BLaER1 (cell line): Measurements from ENCODE around the gene PLA2G4B.

ENCODE experiments used
- H3K27ac ChIP-seq: shearing (Covaris generic); formaldehyde crosslinking; 2 replicates; pipeline ENCODE4 v1.8.1; 2022
- H3K27me3 ChIP-seq: shearing (Covaris generic); formaldehyde crosslinking; 2 replicates; pipeline ENCODE4 v1.8.1; 2022
- H3K36me3 ChIP-seq: shearing (Covaris generic); formaldehyde crosslinking; 2 replicates; pipeline ENCODE4 v1.8.1; 2022
- H3K4me1 ChIP-seq: shearing (Covaris generic); formaldehyde crosslinking; 2 replicates; pipeline ENCODE4 v1.8.1; 2022
- H3K4me2 ChIP-seq: shearing (Covaris generic); formaldehyde crosslinking; 2 replicates; pipeline ENCODE4 v1.8.1; 2022
- H3K4me3 ChIP-seq: shearing (Covaris generic); formaldehyde crosslinking; 2 replicates; pipeline ENCODE4 v1.8.1; 2022
- H3K9ac ChIP-seq: shearing (Covaris generic); formaldehyde crosslinking; 2 replicates; pipeline ENCODE4 v1.8.1; 2022
- H3K9me3 ChIP-seq: shearing (Covaris generic); formaldehyde crosslinking; 2 replicates; pipeline ENCODE4 v1.8.1; 2022
- H4K20me1 ChIP-seq: shearing (Covaris generic); formaldehyde crosslinking; 2 replicates; pipeline ENCODE4 v1.8.1; 2022
- Cebpa-rat ChIP-seq: shearing (Covaris generic); IDR thresholded peaks from 2 replicates; pipeline ENCODE4 v1.8.1; 2022

Gene PLA2G4B

GRCh38 chr15:41832208-41832607 lies 6.4 kb upstream of the PLA2G4B start:
- H3K27me3 ChIP-seq, result peaks cover 3% of the 10 kb centered on the region; the same call in 1 of the 2 replicates
- peak overlapping the region; percentile 100 for H3K4me2 ChIP-seq
- H3K36me3 ChIP-seq, result peaks cover 21% of the 10 kb centered on the region; the same call in 1 of the 2 replicates
- peak; percentile 87 for TF ChIP-seq Cebpa-rat
- H3K4me3 ChIP-seq, result no peak overlapping the region
- H3K27ac ChIP-seq, result peak overlapping the region; percentile 57
- H3K9ac ChIP-seq, result no peak overlapping the region; the same call in 1 of the 2 replicates
- no peaks in the 10 kb centered on the region for H3K9me3 ChIP-seq
- H3K4me1 ChIP-seq, result peaks cover 92% of the 10 kb centered on the region
- peaks cover 67% of the 10 kb centered on the region for H4K20me1 ChIP-seq

- H3K4me2 ChIP-seq, result peak overlapping the region; percentile 100
- peaks cover 95% of the 10 kb centered on the region for H3K4me1 ChIP-seq
- peaks cover 26% of the 10 kb centered on the region for H3K36me3 ChIP-seq
- no peak overlapping the region; the same call in 1 of the 2 replicates for H3K9ac ChIP-seq
- H3K9me3 ChIP-seq, result no peaks in the 10 kb centered on the region
- no peak overlapping the region for H3K4me3 ChIP-seq
- H4K20me1 ChIP-seq, result peaks cover 67% of the 10 kb centered on the region
- H3K27me3 ChIP-seq, result no peaks in the 10 kb centered on the region
- H3K27ac ChIP-seq, result peak overlapping the region; percentile 57; the same call in 1 of the 2 replicates
- TF ChIP-seq Cebpa-rat, result no peak; the same call in 1 of the 2 replicates
These were observed 5.8 kb upstream of the PLA2G4B start for GRCh38 chr15:41832875-41833274.

GRCh38 chr15:41834096-41834495 lies 4.6 kb upstream of the PLA2G4B start:
- H3K4me2 ChIP-seq, result peak overlapping the region; percentile 100
- H4K20me1 ChIP-seq, result peaks cover 62% of the 10 kb centered on the region
- H3K4me1 ChIP-seq, result peaks cover 97% of the 10 kb centered on the region
- no peak overlapping the region for H3K9ac ChIP-seq
- no peaks in the 10 kb centered on the region for H3K27me3 ChIP-seq
- no peaks in the 10 kb centered on the region for H3K9me3 ChIP-seq
- H3K27ac ChIP-seq, result peak overlapping the region; percentile 49
- peaks cover 33% of the 10 kb centered on the region for H3K36me3 ChIP-seq
- no peak overlapping the region for H3K4me3 ChIP-seq
- TF ChIP-seq Cebpa-rat, result no peak

GRCh38 chr15:41836073-41836472 lies 2.6 kb upstream of the PLA2G4B start:
- Histone ChIP-seq H3K4me3 (no peak overlapping the region), H3K9me3 (no peaks in the 10 kb centered on the region), H3K36me3 (peaks cover 28% of the 10 kb centered on the region), H3K27ac (peak overlapping the region; percentile 54), H4K20me1 (peaks cover 53% of the 10 kb centered on the region), H3K4me1 (peaks cover 95% of the 10 kb centered on the region), H3K4me2 (peak overlapping the region; percentile 100), H3K27me3 (no peaks in the 10 kb centered on the region), H3K9ac (peak overlapping the region; percentile 48)
- no peak for TF ChIP-seq Cebpa-rat

DNA sequence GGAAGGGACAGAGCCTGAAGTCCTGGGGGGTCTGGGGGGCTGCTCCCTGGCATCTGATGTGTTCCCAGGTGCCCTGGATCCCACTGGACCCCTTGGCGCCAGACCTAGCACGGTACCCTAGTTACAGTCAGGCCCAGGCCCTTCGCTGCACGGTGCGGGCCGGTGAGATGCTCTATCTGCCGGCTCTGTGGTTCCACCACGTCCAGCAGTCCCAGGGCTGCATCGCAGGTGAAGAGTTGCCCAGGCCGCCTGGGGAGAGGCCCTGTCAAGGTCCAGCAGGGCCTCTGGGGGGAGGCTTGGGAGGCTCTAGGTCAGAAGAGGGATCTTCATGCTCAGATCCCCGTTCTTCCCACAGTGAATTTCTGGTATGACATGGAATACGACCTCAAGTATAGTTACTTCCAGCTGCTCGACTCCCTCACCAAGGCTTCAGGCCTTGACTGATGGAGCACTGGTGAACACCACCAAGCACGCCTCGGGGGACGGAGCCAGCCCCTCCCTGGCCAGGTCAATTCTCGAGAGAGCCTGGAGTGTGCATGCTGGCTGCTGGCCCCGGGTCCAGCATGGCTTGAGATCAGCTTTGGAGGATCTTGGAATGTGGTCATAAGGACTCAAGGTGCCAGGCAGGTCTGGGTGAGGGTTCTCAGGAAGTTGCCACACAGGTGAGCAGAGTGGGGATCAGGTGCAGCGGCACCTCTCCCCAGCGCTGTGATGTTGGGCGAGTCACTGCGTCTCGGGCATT lies 1.8 kb upstream of the PLA2G4B start:
- Histone ChIP-seq H3K27me3 (no peaks in the 10 kb centered on the region), H3K4me2 (peak overlapping the region; percentile 100), H3K4me3 (no peak overlapping the region), H3K9ac (peak overlapping the region; percentile 48), H4K20me1 (peaks cover 48% of the 10 kb centered on the region), H3K9me3 (no peaks in the 10 kb centered on the region), H3K4me1 (peaks cover 95% of the 10 kb centered on the region), H3K36me3 (peaks cover 28% of the 10 kb centered on the region), H3K27ac (peak overlapping the region; percentile 54)
- no peak for TF ChIP-seq Cebpa-rat

DNA sequence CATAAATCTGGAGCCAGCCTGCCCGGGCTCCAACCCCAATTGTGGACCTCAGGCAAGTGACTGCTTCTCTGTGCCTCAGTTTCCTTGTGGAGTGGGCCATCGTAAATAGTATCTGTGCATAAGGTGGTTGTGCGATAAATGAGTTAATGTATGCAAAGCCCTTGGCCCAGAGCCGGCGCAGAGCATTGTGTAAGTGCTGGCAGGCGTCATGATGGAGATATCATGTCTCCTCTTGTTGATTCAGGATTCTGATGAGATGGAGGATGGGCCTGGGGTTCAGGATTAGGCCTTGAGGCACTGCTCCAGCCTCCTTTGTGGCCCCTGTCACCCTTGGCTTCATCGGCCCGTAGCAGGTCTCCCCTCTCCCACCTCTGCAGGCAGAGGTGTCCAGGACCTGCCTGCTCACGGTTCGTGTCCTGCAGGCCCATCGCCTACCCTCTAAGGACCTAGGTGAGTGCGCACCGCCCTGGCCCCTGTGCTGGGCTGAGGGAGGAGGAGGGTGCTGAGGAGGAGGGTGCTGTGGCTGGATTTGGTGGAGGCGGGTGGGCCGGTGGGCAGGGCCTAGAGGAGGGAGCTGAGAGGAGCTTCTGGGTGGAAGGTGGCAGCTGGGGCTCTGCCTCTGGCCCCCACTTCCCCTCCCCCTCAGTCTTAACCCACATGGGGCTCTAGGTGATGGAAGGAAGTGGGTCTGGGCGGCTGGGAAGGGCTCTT lies 1.3 kb downstream of the PLA2G4B start:
- Histone ChIP-seq H3K4me2 (peak overlapping the region; percentile 73), H3K9me3 (no peaks in the 10 kb centered on the region), H3K9ac (no peak overlapping the region), H3K27ac (0 out of 2 replicates have a peak overlapping the region, but pooled peaks have one; percentile 30), H3K36me3 (peaks cover 45% of the 10 kb centered on the region), H4K20me1 (peaks cover 31% of the 10 kb centered on the region; the same call in 1 of the 2 replicates), H3K4me3 (no peak overlapping the region), H3K4me1 (peaks cover 81% of the 10 kb centered on the region), H3K27me3 (no peaks in the 10 kb centered on the region)
- no peak for TF ChIP-seq Cebpa-rat

- peak overlapping the region; percentile 73 for H3K4me2 ChIP-seq
- no peaks in the 10 kb centered on the region for H3K27me3 ChIP-seq
- H3K9ac ChIP-seq, result peak overlapping the region; percentile 23; the same call in 1 of the 2 replicates
- no peaks in the 10 kb centered on the region for H3K9me3 ChIP-seq
- H3K4me1 ChIP-seq, result peaks cover 74% of the 10 kb centered on the region
- H3K27ac ChIP-seq, result 0 out of 2 replicates have a peak overlapping the region, but pooled peaks have one; percentile 53
- H3K36me3 ChIP-seq, result peaks cover 48% of the 10 kb centered on the region
- H4K20me1 ChIP-seq, result peaks cover 23% of the 10 kb centered on the region; the same call in 1 of the 2 replicates
- H3K4me3 ChIP-seq, result no peak overlapping the region
- TF ChIP-seq Cebpa-rat, result no peak
These were observed 2.0 kb downstream of the PLA2G4B start for GRCh38 chr15:41840673-41841072.

GRCh38 chr15:41841131-41841530 lies 2.5 kb downstream of the PLA2G4B start:
- Histone ChIP-seq H3K4me2 (peak overlapping the region; percentile 73), H3K4me3 (no peak overlapping the region), H3K4me1 (peaks cover 69% of the 10 kb centered on the region), H3K27ac (peak overlapping the region; percentile 53; the same call in 1 of the 2 replicates), H3K9me3 (no peaks in the 10 kb centered on the region), H4K20me1 (peaks cover 19% of the 10 kb centered on the region; the same call in 1 of the 2 replicates), H3K9ac (peak overlapping the region; percentile 23; the same call in 1 of the 2 replicates), H3K27me3 (no peaks in the 10 kb centered on the region), H3K36me3 (peaks cover 53% of the 10 kb centered on the region)
- TF ChIP-seq Cebpa-rat, result no peak

- TF ChIP-seq Cebpa-rat, result no peak
- no peak overlapping the region for H3K9ac ChIP-seq
These were observed 3.6 kb downstream of the PLA2G4B start for GRCh38 chr15:41842229-41842628.

GRCh38 chr15:41843571-41843970 lies 4.9 kb downstream of the PLA2G4B start:
- no peak for TF ChIP-seq Cebpa-rat
- peaks cover 45% of the 10 kb centered on the region for H3K4me1 ChIP-seq
- no peak overlapping the region for H3K9ac ChIP-seq
- peak overlapping the region; percentile 44 for H3K4me2 ChIP-seq
- peak overlapping the region; percentile 22; the same call in 1 of the 2 replicates for H3K27ac ChIP-seq
- H3K4me3 ChIP-seq, result no peak overlapping the region
- H3K9me3 ChIP-seq, result no peaks in the 10 kb centered on the region
- peaks cover 62% of the 10 kb centered on the region for H3K36me3 ChIP-seq
- H4K20me1 ChIP-seq, result peaks cover 9% of the 10 kb centered on the region; the same call in 1 of the 2 replicates
- no peaks in the 10 kb centered on the region for H3K27me3 ChIP-seq

More at GRCh38 chr15:41842229-41842628, 3.6 kb downstream of the PLA2G4B start:
- Histone ChIP-seq H4K20me1 (peaks cover 9% of the 10 kb centered on the region; the same call in 1 of the 2 replicates), H3K4me1 (peaks cover 58% of the 10 kb centered on the region), H3K27ac (peak overlapping the region; percentile 53; the same call in 1 of the 2 replicates), H3K27me3 (no peaks in the 10 kb centered on the region), H3K4me3 (no peak overlapping the region), H3K4me2 (peak overlapping the region; percentile 73), H3K36me3 (peaks cover 60% of the 10 kb centered on the region), H3K9me3 (no peaks in the 10 kb centered on the region)
